ENCODE measurements around the gene TMEM236. TPM values are rescaled to one million over a fixed set of nuclear protein-coding genes. Genes with fewer than 3 reads are reported as not detected.
A peak's percentile ranks its signal among the peaks of the same experiment; 100 is the strongest.

The TMEM236 gene
- polyA plus RNA-seq, 10 donors: 0.21 to 0.69 (median 0.47) TPM

- DNase-seq: peak in 1 of 3 donors; percentile 86
Measured at GRCh38 chr10:17787087-17787961, 35.3 kb downstream of the TMEM236 start.

- no peak for DNase-seq
Measured at GRCh38 chr10:17788646-17789045, 36.6 kb downstream of the TMEM236 start.

DNA sequence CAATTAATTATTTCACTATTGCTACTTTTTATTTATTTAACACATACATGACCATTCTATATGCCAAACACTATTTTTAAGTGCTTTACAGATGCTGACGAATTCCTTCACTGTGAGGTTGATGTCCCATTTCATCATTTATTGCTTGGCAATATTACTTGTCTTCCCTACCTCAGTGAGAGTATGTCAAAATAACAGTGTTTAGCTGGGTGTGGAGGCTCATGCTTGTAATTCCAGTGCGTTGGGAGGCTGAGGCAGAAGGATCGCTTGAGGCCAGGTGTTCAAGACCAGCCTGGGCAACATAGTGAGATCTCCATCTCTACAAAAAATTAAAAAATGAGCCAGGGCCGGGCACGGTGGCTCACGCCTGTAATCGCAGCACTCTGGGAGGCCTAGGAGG is 37.4 kb downstream of the TMEM236 start:
- DNase-seq: no peak

DNA sequence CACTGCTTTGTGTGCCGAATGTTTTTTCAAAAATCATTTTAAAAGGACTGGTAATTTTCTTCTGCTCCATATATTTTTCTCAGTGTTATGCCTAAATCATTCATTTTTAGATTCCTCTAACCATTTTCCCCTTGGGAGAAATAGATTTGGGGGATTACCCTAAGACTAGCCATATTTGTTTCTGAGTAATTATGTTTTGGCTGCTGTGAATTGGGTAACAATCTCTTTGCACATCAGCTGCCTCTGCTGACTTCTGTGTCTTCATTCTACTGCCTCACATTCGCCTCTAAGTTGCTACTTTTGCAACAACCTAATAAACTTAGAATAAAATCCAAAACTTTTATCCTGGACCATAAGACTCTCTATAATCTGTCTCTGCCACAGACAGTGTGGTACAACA is 38.6 kb downstream of the TMEM236 start:
- no peak for DNase-seq

- DNase-seq: no peak
Measured at GRCh38 chr10:17792991-17793390, 41.0 kb downstream of the TMEM236 start.

- DNase-seq: no peak
Measured at GRCh38 chr10:17793823-17794644, 42.0 kb downstream of the TMEM236 start.

GRCh38 chr10:17795083-17795482 is 43.1 kb downstream of the TMEM236 start:
- DNase-seq: no peak

DNA sequence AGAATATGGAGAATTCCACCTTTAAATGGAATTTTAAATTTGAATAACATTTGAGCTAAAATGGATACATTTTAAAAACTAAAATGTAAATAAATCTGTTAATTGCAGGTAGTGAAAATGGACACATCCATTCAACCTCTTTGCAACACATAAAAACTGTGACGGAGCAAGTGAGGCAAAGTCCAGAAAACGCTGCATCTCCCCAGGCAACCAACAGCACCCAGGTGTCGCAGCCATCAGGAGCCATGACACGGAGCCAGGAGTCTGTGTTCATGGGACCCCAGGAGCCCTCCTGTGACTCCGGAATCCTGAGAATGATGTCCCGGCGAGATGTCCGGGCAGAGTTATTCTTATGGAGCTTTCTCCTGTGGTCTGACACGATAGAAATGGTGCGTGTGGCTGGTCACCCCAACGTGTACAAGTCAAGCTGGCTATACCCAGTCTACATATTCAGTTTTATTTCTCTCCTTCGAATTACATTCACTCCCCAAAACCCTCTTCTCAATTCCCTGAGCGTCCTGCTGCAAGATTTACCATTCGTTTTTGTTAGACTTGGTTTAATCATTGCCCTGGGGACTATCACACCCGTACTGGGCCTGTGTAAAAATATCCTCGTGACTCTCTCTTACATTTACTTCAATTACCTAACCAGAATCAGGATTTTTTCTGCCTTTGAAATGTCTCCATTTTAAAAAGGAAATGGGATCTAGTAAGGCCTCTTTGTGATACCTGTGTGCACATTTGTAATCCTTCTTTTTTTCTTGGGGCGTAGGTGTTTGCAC is 44.0 kb downstream of the TMEM236 start:
- DNase-seq: no peak

- DNase-seq: no peak
Measured at GRCh38 chr10:17801507-17801906, 49.5 kb downstream of the TMEM236 start.

- DNase-seq: no peak
Measured at GRCh38 chr10:17802350-17802749, 50.3 kb downstream of the TMEM236 start.

GRCh38 chr10:17802976-17803375 is 51.0 kb downstream of the TMEM236 start:
- no peak for DNase-seq

DNA sequence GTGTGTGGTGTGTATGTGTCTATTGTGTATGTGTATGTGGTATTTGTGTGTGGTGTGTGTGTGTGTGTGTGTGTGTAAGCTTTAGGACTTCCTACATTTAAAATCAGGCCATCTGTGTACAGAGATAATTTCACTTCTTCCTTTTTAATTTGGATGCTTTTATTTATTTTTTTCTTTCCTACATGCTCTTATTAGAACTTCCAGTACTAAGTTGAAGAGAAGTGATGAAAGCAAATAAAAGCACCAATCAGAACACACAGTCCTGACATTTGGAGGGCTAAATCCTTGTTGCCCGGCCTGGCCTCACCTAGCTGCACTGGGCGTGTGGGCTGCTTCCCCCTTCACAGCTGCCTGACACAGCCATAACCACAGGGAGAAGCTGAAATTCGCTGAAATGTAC is 53.3 kb downstream of the TMEM236 start:
- no peak for DNase-seq

DNA sequence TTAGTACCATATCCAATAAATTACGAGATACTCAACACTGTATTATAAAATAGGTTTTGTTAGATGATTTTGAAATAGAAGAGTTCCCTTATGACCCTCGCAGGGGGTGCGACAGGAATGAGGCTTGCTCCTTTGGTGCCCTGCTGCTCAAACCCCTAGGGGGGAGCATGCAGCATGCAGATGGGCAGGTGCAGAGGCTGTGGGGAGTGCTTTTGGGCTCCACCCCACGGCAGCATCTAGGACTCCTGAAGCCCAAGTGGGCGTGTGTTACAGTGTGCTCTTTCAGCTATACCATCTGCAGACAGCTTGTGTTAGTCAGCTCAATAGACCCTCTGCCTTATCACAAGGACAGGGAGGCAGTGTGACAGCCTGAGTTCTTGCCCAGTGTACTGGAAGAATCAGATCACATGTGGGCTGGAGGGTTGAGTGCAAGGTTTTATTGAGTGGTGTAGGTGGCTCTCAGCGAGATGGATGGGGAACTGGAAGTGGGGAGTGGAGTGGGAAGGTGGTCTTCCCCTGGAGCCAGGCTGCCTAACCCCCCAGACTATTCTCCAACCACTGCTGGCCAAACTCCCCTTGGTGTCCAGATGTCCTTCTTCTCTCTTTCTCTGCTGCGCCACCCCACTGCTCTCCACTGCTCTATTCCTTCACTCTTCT is 54.0 kb downstream of the TMEM236 start:
- DNase-seq: no peak

DNA sequence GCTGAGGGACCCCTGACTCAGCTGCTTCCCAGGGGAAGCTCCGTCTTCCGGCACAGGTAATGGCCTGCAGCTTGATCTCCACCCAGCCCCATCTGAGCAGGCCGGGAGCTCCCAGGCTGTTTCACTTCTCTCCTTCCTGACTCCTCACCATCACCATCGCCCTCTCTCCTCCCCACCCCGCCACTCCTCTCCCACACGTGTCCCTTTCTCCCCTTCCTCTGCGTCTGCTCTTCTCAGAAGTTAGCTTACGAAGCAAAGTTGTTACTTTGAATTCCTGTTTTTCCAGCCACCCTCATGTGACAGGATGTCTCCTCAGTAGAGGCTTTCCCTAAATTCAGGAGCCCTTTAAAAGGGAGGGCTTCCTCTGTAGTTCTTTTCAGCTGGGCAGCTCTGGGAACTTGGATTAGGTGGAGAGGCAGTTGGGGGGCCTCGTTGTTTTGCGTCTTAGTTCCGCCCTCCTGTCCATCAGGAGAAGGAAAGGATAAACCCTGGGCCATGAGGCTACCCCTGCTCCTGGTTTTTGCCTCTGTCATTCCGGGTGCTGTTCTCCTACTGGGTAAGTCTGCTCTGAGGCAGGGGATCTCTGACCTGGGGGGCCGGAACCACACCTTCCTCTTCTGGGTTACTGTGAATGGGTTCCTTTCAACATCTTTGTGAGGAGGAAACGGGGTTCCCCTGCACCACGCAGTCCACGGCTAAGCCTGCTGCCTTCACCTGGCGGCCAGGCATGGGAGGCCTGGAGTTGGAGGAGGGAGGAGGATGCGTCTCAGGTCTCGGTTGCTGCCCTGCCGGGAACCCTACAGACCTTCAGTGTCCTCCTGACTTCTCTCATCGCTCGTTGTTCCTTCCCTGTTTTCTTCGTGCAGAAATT is 57.2 kb downstream of the TMEM236 start, which contains the start of gene MRC1:
Gene MRC1 (plus strand): TSS at position 378 of the 871 bp plus-strand sequence. CDS start 118 bp downstream, at position 496.
- DNase-seq: peak in 1 of 3 donors; percentile 34

- DNase-seq: no peak
Measured at GRCh38 chr10:17811146-17811865, 59.3 kb downstream of the TMEM236 start.

DNA sequence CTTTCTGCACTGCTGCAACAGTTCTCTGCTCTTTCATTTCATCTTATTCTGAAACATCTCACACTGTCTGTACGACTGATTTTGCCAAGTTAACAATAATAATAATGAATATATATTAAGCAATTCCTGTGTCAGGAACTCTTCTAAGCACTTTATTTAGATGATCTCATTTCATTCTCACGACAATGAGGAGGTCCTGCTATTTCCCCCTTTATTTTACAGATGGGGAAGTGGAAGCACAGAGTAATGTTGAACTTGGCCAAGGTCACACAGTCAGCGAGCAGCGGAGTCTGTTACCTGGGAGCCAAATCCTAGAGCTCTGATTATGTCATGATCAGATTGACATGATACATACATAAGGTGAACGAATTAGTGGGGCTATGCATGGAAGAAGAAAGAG is 63.0 kb downstream of the TMEM236 start:
- DNase-seq: no peak

DNA sequence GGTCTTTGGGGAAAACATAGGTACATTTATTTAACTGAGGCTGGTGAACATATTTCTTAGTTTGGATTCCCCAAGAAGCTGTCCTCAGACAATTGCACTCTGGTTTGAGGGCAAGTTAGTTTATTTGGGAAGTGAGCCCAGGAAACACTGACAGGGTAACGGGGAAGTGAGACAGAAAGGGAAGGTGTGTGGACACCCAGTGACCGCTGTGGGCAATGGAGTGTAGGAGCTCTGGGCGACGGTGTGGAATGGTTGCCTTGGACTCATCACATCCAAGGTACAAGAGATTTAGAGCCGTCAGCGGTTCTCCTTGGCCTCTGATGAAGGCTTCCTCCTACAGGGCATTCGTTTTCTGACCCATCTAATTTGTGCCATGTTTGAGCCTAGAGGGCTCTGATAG is 64.2 kb downstream of the TMEM236 start:
- no peak for DNase-seq

- no peak for DNase-seq
Measured at GRCh38 chr10:17817316-17817715, 65.3 kb downstream of the TMEM236 start.

DNA sequence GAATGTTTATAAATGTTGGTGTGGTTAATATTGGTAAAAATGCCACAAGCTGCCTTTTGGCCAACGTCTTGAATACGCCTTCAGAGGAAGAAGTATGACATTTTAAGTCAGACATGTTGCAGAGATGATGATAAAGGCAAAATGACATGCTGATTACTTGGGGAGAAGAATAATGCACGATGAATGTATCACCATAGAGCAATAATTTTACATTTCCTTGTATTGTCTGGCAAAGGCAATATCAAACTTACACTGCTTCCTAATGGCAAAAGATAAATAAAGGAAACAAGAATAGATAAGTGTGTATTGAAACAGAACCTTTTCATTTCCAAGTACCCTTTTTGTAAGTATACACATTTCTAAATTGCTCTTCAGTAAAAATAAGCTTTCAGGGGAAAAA is 65.8 kb downstream of the TMEM236 start:
- no peak for DNase-seq

DNA sequence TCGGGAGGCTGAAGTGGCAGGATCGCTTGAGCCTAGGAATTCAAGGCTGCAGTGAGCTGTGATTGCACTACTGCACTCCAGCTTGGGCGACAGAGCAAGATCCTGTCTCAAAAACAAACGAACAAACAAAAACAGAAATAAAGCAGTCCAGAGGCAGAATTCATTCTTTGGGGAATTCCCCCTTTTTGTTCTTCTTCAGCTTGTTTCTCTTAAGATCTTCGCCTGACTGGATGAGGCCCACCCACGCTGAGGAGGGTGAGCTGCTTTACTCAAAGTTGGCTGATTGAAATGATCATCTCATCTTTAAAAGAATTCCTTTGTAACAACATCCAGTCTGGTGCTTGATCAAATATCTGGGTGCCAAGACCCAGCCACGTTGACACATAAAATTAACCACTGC is 67.8 kb downstream of the TMEM236 start:
- no peak for DNase-seq
